LNCaP clone FGC (cell line): Measurements from ENCODE around the gene WFDC6.
"Not testable (repeated sequence)": the region's sequence is repeated elsewhere in the genome, so short reads cannot be mapped to it uniquely, and the experiment has no call there.

ENCODE experiments used
- DNase-seq: peaks from one replicate; pipeline ENCODE4 v3.0.0-alpha.2; 2011; ENCODE audit warnings: low read depth
- H3K4me3 ChIP-seq: 2 replicates; pipeline ENCODE4 v1.5.1; 2011; ENCODE audit warnings: mild to moderate bottlenecking, low read depth, low read length, control low read depth
- TF ChIP-seq, protein P1 (sequence below): IDR thresholded peaks from 2 replicates; pipeline ENCODE4 v1.5.1; 2012; ENCODE audit warnings: mild to moderate bottlenecking; ENCODE audit not compliant: control insufficient read depth, insufficient read depth; ENCODE audit errors: extremely low read depth

WFDC6 gene

DNA sequence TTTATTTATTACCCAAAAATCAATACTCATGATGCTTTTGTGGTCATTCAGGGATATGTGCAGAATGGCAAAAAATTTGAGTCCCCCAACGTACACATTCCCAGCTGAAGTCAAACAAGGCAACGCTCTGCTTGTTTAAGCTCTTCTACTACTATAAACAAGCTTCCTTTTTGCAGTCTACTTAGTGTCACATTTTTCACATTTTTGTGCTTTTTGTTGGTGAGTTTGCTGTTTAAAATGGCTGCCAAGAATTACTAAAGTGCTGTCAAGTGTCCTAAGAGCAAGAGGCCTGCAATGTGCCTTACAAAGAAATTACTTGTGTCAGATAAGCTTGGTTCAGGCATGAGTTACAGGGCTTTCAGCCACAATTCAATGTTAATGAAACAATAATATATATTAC, 37.7 kb upstream of the WFDC6 start:
- TF ChIP-seq, protein P1, sequence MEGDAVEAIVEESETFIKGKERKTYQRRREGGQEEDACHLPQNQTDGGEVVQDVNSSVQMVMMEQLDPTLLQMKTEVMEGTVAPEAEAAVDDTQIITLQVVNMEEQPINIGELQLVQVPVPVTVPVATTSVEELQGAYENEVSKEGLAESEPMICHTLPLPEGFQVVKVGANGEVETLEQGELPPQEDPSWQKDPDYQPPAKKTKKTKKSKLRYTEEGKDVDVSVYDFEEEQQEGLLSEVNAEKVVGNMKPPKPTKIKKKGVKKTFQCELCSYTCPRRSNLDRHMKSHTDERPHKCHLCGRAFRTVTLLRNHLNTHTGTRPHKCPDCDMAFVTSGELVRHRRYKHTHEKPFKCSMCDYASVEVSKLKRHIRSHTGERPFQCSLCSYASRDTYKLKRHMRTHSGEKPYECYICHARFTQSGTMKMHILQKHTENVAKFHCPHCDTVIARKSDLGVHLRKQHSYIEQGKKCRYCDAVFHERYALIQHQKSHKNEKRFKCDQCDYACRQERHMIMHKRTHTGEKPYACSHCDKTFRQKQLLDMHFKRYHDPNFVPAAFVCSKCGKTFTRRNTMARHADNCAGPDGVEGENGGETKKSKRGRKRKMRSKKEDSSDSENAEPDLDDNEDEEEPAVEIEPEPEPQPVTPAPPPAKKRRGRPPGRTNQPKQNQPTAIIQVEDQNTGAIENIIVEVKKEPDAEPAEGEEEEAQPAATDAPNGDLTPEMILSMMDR, result no peak
- no peak for DNase-seq
- H3K4me3 ChIP-seq, result no peak overlapping the region

DNA sequence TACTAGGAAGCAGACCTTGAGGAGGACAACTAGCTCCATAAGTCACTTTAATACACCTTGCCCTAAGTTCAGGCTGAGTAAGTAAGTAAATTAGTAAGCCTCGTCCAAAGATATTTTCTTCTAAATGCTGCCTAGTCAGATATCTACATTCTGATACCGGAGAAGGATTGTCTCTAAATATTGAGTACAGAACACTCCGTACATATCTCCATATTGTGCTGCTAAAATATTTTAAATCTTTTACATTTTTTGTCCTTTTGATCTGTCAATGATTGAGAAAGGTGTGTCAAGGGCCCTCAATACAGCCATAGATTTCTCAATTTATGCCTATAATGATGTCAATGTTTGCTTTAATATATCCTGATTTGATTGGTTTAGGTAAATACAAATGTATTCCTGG, 36.6 kb upstream of the WFDC6 start:
- TF ChIP-seq, protein P1, result no peak
- H3K4me3 ChIP-seq, result no peak overlapping the region
- no peak for DNase-seq

DNA sequence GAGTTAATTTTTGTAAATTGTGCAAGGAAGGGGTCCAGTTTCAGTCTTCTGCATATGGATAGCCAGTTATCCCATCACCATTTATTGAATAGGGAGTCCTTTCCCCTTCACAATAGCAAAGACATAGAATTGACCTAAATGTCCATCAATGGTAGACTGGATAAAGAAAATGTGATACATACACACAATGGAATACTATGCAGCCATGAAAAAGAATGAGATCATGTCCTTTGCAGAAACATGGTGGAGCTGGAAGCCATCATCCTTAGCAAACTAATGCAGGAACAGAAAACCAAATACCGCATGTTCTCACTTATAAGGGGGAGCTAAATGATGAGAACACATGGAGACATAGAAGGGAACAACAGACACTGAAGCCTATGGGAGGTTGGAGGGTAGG, 30.4 kb upstream of the WFDC6 start:
- not testable (repeated sequence) for DNase-seq, H3K4me3 ChIP-seq

DNA sequence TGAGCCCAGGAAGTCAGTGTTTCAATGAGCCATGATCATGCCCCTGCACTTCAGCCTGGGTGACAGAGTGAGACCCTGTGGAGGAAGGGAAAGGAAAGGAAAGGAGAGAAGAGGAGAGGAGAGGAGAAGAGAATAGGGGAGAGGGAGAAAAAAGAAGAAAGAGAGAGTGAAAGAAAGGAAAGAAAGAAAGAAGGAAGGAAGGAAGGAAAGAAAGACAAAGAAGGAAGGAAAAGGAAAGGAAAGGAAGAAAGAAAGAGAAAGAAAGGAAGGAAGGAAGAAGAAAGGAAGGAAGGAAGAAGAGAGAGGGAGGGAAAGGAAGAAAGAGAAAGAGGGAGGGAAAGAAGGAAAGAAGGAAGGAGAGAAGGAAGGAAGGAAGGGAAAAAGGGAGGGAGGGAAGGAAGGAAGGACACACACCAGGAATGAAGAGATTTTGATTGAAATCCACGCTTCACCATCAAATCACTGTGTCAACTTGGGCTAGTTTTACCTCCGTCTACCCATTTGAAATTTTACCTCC, 25.5 kb upstream of the WFDC6 start:
- no peak for DNase-seq
- no peak overlapping the region for H3K4me3 ChIP-seq
- TF ChIP-seq, protein P1, result no peak

DNA sequence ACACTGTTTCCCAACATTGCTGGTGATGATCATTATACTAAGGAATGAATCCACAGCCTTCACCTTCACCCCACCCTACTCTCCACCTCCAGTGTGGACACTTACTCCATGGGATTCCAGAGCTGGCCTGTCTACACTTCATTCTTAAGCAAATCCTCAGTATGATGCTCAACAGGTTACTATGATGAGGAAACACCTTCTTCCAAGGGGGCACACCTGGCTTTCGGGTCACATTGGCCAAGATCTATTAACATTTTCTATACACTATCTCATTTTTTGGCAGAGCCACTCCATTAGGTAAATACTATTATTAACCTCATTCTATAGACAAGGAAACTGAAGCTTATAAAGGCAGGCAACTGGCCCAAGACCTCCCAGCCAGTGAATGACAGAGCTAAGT, 15.9 kb upstream of the WFDC6 start:
- H3K4me3 ChIP-seq, result no peak overlapping the region
- DNase-seq, result no peak
- TF ChIP-seq, protein P1, result no peak

DNA sequence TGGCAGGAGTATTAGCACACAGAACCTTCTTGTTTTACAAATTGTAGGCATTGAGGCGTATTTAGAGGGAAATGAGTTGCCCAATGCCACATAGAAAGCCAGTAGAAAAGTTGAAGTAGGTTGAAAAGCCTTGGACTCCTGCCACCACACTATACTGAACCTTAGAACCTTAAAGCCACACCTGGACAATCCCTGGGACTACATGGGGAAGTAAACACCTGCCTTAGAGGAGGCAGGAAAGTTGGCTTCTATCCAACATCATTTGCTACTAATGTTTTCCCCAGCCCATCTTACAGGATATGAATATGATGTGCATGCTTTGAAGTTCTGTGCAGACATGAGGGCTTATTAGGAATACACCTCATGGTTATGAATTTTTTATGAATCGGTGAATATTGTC, 13.2 kb upstream of the WFDC6 start:
- no peak overlapping the region for H3K4me3 ChIP-seq
- TF ChIP-seq, protein P1, result no peak
- DNase-seq, result no peak

DNA sequence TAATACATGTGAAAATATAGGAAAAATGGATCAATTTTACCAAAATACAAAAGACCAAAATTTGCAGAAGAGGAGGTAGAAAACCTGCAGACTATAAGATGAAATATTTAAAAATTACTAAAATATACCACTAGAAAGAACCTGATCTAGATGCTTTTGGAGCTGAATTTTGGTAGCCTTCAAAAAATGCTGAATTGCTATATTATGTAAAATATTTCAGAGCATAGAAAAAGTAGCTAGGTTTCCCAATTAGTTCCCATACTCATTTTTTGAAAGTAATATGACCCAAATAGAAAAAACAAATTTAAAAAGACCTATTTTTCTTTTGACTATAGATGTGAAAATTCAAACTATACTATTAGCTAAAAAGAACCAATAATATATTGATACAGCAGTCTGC, 11.5 kb upstream of the WFDC6 start:
- no peak overlapping the region for H3K4me3 ChIP-seq
- no peak for DNase-seq
- TF ChIP-seq, protein P1, result no peak

DNA sequence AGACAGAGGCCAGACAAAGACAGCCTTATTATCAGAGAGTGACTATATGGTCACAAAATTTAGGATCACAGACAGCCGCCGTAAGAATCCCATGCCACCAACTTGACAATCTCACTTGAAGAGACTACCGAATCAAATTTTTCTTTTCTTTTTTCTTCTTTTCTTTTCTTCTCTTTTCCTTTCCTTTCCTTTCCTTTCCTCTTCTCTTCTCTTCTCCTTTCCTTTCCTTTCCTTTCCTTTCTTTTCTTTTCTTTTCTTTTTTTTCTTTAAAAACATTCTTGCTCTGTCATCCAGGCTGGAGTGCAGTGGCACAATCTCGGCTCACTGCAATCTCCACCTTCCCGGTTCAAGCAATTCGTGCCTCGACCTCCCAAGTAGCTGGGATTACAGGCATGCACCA, 9.1 kb upstream of the WFDC6 start:
- H3K4me3 ChIP-seq, result no peak overlapping the region
- DNase-seq, result no peak
- TF ChIP-seq, protein P1, result no peak
